Stimulated activated naive CD8-positive, alpha-beta T cell treated with anti-CD3 and anti-CD28 coated beads, Interleukin-15, Interleukin-2, amounts not matched to agents 100 ng/mL and 50 ng/mL, for 24 hours (primary cell): Measurements from ENCODE around the gene HSD11B2.
"Not testable (repeated sequence)": the region's sequence is repeated elsewhere in the genome, so short reads cannot be mapped to it uniquely, and the experiment has no call there.

Experiments
- H3K27ac Mint-ChIP-seq: one replicate; pipeline ENCODE4 v1.8.0; 2021; ENCODE audit warnings: mild to moderate bottlenecking, mixed read lengths
- H3K27me3 Mint-ChIP-seq: one replicate; pipeline ENCODE4 v1.8.0; 2021; ENCODE audit warnings: mixed read lengths
- H3K36me3 Mint-ChIP-seq: one replicate; pipeline ENCODE4 v1.8.0; 2021; ENCODE audit warnings: low read depth, mixed read lengths
- H3K4me1 Mint-ChIP-seq: one replicate; pipeline ENCODE4 v1.8.0; 2021; ENCODE audit warnings: low read depth, mixed read lengths
- H3K4me3 Mint-ChIP-seq: one replicate; pipeline ENCODE4 v1.8.0; 2021; ENCODE audit warnings: mild to moderate bottlenecking, mixed read lengths
- H3K9me3 Mint-ChIP-seq: one replicate; pipeline ENCODE4 v1.8.0; 2021; ENCODE audit warnings: mixed read lengths

Gene HSD11B2

DNA sequence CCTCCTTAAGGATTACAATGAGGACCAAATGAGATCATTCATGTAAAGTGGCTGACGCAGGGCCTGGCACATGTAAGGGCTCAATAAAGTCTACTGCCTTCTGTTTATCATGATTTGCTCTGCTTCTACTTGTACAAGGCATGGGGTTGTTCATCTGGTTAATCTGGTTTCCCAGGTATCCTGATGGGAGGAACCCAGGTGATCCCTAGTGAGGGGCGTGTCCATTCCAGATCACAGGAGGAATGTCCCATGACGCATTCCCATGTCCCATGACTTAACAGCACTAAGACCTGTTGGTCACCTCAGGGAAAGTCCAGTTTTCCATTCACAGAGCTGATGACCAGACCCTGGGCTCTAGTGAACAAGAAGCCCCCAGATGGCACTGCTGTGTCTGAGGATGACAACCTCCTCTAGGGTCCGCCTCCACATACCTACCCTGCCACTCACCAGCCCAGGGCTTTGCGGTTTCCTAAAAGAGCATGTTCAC, 26.1 kb upstream of the HSD11B2 start:
- Mint-ChIP-seq H3K4me3 (no peak overlapping the region), H3K4me1 (no peaks in the 10 kb centered on the region), H3K36me3 (no peaks in the 10 kb centered on the region), H3K27me3 (no peaks in the 10 kb centered on the region), H3K9me3 (no peaks in the 10 kb centered on the region), H3K27ac (no peak overlapping the region)

DNA sequence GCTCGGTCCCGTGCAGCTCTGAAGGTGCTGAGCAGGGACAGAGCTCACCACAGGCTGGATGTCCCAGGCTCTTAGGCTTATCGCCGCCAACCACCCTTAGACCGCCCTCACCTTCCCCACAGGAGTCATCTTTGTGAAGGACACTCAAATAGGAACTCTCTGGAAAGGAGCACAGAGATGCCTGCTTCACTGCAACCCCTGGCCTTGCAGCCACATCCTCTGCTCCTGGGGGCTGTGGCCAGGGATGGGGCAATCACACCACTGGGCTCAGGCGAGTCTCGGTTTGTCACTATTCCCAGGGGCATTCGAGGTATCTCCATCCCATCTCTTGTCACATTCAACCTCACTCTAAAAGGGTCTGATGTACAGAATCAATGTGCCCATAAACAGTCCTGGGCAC, 25.6 kb upstream of the HSD11B2 start:
- no peaks in the 10 kb centered on the region for H3K27me3 Mint-ChIP-seq
- no peaks in the 10 kb centered on the region for H3K9me3 Mint-ChIP-seq
- no peaks in the 10 kb centered on the region for H3K36me3 Mint-ChIP-seq
- H3K27ac Mint-ChIP-seq, result no peak overlapping the region
- no peaks in the 10 kb centered on the region for H3K4me1 Mint-ChIP-seq
- H3K4me3 Mint-ChIP-seq, result no peak overlapping the region

DNA sequence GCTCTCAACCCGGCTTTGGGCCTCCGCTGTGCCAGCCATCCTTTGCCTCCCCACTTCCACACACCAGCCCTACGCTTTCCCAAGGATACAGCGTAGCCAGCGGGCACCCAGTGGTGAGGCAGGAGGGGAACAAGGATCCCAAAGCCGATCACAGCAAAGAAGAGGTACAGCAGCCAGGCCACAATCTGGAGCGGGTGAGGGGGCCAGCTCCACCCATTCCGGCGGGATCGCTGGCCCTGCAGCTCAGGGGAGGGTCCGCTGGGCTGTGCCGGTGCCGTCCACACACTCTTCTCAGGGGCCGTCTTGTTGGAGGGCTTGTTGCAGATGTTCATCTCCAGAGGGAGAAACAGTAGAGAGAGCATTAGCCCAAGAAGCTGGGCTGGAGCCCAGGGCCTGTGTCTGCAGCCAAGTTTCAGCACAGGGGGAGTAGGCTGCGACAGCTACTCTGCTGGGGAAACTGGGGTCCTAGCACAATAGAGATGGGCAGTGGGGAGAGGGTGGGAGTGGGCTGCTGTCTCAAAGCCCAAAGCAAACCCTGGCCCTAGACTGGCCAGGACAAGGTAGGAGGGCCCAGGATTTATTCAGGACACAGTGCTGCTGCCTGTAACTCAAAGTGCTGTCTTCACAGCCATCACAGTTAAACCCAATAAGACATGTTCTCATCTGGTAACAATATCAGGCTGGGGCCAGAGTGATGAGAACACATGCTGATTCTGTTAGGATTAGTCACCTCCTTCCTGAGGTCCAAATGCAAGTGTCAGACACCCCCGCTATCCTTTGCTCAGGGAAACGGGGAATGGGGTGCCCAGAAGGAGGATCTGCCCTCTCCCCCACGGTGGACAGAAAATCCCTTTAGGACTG, 24.6 kb upstream of the HSD11B2 start:
- Mint-ChIP-seq H3K27me3 (no peaks in the 10 kb centered on the region), H3K4me3 (no peak overlapping the region), H3K4me1 (no peaks in the 10 kb centered on the region), H3K36me3 (no peaks in the 10 kb centered on the region), H3K9me3 (no peaks in the 10 kb centered on the region), H3K27ac (no peak overlapping the region)

DNA sequence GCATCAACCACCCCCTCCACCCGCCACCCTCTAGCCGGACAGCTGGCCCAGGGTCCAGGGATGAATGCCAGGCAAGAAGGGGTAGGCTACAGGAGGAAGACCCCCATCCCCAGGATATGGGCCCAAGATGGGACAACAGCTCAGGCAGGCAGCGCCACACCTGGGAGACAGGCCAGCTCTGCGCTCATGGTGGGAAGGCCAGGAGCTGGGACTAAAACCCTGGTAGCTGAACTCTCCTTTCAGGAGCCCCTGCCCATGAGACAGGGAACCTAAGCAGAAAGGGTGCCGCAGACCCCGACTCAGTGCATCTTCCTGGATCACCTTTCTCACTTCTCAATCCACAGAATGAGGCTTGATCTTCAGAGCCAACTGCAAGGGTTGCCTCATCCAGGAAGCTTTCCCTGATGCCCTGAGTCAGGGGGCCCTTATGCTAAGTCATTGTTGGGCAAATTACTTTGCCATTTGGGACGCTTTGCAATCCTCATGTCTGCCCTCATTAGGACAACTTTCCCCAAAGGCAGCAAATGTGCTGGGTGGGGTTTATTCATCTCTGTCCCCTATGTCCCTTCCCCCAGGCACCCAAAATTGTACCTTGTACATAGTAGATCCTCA, 23.6 kb upstream of the HSD11B2 start:
- no peaks in the 10 kb centered on the region for H3K4me1 Mint-ChIP-seq
- H3K4me3 Mint-ChIP-seq, result no peak overlapping the region
- H3K27ac Mint-ChIP-seq, result no peak overlapping the region
- no peaks in the 10 kb centered on the region for H3K36me3 Mint-ChIP-seq
- no peaks in the 10 kb centered on the region for H3K27me3 Mint-ChIP-seq
- no peaks in the 10 kb centered on the region for H3K9me3 Mint-ChIP-seq

DNA sequence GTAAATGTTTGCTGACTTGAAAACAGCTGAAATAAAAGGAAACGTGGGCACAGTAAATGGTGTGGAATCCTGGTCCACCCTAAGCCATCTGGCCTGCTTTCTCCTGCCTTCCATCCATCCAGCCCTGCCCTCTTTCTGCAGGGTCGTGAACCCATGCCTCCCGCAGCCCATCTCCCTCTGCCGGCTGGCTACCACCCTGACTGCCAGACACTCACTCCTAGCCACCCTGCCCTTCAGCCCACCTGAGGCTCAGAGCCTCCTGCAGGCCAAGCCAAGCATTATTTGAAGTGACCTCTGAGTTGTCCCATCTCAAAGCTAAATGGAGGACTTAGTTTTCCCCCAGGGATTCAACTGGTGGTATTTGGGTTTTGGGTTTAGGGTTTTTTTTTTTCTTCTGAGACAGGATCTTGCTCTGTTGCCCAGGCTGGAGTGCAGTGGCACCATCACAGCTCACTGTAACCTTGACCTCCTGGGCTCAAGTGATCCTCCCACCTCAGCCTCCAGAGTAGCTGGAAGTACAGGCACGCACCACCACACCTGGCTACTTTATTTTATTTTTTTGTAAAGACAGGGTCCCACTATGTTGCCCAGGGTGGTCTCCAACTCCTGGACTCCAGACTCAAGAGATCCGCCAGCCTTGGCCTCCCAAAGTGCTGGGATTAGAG, 23.0 kb upstream of the HSD11B2 start:
- Mint-ChIP-seq H3K4me1 (no peaks in the 10 kb centered on the region), H3K27me3 (no peaks in the 10 kb centered on the region), H3K27ac (no peak overlapping the region), H3K9me3 (no peaks in the 10 kb centered on the region), H3K36me3 (no peaks in the 10 kb centered on the region), H3K4me3 (no peak overlapping the region)

DNA sequence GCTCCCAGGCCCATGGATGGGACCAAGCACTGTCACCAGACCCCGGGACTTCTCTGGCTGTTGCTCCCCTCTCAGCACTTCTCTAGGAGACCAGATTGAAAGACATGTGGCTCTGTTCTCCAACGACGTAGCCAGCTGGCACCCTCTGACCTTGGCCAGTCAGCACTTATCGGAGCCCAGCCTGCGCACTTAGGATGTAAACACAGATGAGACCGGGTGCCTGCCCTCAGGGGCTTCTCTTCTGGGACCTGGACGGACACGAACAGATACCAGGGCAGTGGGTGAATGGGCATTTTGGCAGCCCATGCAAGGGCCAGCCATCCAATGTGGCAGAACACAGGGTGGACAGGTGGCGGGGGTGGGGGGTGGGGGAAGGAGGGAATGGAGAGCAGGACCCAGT, 21.3 kb upstream of the HSD11B2 start:
- Mint-ChIP-seq H3K27ac (no peak overlapping the region), H3K9me3 (no peaks in the 10 kb centered on the region), H3K27me3 (peaks cover 4% of the 10 kb centered on the region), H3K4me3 (no peak overlapping the region), H3K4me1 (no peaks in the 10 kb centered on the region), H3K36me3 (no peaks in the 10 kb centered on the region)

DNA sequence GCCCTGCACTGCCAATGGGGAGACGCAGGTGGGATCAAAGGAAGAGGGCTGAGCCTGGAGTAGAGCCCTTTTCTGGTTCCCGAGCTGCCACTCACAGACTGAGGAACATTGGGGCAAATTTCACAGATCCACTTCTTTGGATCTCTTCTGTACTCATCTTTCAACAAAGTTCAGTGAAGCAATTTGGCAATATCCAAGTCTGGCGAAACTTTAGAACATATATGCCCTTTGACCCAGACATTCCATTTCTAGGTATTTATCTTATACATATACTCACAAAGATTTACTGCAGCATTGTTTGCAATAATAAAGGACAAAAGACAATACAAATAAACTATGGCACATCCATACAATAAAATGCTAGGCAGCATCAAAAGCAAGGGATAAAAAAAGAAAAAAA, 19.6 kb upstream of the HSD11B2 start:
- Mint-ChIP-seq H3K27me3 (peaks cover 9% of the 10 kb centered on the region), H3K9me3 (no peaks in the 10 kb centered on the region), H3K27ac (no peak overlapping the region), H3K36me3 (no peaks in the 10 kb centered on the region), H3K4me3 (no peak overlapping the region), H3K4me1 (peaks cover 4% of the 10 kb centered on the region)

DNA sequence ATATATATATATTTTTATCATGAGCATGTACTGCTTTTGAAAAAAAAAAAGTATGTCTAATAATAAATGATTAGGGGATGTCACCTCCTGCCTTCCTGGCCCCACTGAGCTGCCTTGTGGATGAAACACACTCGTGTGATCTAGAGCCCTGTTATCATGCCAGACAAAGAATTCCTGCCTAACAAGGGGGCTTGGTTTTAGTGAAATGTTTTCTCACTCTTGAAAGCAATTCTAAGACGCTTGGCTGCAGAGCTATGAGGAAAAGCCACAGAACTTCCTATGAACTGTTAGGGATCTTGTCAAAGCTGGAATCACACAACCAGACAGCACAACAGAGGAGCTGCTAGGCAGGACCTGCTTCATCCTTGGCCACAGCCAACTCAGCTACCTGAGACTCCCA, 18.6 kb upstream of the HSD11B2 start:
- Mint-ChIP-seq H3K27me3 (peaks cover 15% of the 10 kb centered on the region), H3K4me3 (no peak overlapping the region), H3K9me3 (no peaks in the 10 kb centered on the region), H3K4me1 (peaks cover 9% of the 10 kb centered on the region), H3K27ac (no peak overlapping the region), H3K36me3 (no peaks in the 10 kb centered on the region)

DNA sequence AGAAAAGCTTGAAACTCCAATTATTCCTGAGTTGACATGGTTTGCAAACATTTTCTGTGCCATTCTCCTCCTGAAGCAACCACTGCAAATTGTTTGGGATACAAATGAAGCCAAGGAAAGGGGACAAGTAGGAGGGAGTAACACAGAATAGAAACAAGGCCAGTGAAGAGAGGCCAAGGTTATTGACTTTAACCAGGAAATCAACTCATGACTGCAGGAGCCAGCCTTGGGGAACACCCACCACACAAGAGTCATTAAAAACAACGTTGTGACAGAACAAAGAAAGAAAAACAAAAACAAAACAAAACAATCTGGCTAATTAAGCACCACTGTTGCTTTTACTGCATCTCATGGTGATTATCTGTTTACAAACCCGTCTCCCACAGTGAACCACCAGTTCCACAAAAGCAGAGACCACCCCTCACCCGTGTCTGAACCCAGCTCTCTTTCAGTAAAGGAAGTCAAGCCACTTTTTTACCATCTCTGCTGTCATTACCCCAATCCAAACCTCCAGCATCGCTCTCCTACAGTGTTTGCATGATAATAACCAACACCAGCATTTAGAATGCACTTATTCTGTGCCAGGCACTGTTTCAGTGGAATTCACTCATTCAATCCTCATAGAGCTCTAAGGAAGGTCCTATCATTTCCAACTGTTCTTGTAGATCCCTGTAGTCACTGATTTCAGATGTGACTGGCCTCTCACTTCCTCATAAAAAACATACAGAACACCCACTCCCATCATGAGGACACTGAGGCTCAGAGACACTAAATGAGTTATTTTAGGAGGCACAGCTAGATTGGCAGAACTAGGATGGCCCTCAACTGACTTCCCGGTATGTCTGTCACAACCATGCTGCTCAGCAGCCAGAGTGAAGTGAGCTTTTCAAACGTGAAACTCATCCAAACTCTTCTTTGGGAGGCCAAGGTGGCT, 16.7 kb upstream of the HSD11B2 start:
- Mint-ChIP-seq H3K36me3 (no peaks in the 10 kb centered on the region), H3K4me3 (no peak overlapping the region), H3K27me3 (peaks cover 19% of the 10 kb centered on the region), H3K4me1 (peaks cover 9% of the 10 kb centered on the region), H3K27ac (no peak overlapping the region), H3K9me3 (no peaks in the 10 kb centered on the region)

DNA sequence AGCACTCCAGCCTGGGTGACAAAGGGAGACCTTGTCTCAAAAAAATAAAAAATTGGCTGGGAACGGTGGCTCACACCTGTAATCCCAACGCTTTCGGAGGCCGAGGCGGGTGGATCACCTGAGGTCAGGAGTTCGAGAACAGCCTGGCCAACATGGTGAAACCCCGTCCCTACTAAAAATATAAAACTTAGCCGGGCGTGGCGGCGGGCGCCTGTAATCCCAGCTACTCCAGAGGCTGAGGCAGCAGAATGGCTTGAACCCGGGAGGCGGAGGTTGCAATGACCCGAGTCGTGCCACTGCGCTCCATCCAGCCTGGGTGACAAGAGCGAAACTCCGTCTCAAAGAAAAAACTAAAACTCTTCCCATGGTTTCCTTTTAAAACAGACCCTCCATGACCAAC, 15.5 kb upstream of the HSD11B2 start:
- not testable (repeated sequence) for H3K36me3 Mint-ChIP-seq, H3K4me1 Mint-ChIP-seq, H3K27ac Mint-ChIP-seq, H3K9me3 Mint-ChIP-seq
- H3K4me3 Mint-ChIP-seq, result peak overlapping the region; percentile 70
- peaks cover 25% of the 10 kb centered on the region for H3K27me3 Mint-ChIP-seq

DNA sequence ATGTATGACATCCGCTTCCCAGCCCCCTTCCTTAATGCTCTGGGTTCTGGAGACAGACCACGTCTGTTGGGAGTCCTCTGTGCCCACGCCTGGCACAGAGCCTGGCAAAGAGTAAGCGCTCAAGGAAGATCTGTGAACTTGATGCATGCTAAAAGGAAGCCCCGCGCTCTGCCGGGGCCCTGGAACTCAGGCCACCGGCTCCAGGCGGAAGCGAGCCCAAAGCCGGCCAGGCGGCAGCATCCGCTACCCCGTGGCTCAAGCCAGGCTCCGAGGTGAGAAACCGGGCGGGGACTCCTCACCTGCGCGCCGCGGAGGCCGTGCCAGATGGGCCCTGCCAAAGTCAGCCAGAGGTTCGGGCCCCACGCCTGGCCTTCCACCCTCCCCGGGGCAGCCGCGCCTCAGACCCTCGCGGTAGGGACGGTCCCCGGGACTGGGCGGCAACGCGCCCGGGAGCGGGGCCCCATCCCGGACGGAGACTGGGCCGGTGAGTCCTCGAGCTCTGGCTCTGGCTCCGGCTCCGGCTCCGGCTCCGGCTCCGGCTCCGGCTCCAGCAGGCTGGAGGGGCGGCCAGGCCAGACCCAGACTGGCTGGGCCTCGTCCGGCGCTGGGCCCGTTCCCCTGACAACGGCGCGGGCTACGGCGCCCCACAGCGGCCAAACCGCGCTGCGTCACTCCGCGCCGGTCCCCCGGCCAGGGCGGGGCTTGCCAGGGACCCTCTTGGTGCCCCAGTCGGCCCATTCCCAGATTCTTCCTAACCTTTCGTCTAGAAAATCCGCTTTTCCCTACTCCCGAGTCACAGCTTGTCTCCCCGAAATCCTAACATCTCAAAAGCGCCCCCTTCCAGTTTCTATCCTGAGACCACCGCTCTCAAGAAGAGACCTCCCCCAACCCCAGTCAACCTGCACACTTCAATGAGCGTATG, 14.8 kb upstream of the HSD11B2 start, which contains the start of gene ZDHHC1:
Gene ZDHHC1 (minus strand): TSS at position 606 of the 922 bp plus-strand sequence. CDS start 8,702 bp downstream, outside the sequence.
- Mint-ChIP-seq H3K27ac (peak within 1 kb of the TSS; percentile 77), H3K4me3 (peak within 1 kb of the TSS; percentile 80), H3K9me3 (no peaks in the 10 kb centered on the region), H3K27me3 (peaks cover 25% of the 10 kb centered on the region), H3K36me3 (no peaks in the 10 kb centered on the region), H3K4me1 (peaks cover 9% of the 10 kb centered on the region)

DNA sequence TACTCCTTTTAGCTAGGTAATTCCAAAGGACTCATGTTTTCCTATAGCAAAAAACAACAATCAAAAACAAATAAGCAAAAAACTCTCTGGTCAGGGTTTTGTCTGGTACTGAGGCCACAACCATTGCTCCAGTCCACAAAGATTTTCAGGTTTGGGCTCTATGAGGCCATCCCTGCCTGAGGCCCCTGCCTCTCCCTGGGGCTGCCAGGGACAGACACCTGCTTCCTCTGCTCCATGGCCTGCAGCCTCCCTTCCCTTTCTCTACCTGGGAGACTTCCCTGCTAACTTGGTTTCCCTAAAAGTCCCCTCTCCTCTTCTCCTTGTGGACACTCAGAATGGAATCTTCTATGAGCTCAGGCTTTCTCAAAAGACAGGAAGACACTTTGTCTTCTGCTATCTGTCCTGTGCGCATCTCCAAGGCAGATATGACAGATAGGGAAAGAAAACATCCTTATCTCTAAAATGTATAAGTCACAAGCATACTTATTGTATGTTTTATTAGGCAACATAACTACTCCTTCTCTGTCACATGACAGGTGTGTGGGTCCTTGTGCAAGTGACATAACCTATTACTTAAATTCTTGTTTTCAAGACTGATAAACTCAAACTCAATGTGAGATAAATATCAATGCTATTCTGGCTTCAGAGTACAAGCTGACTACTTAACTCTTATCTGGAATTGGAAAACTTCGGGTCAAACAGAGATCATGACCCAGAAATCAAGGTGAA, 13.4 kb upstream of the HSD11B2 start:
- Mint-ChIP-seq H3K9me3 (no peaks in the 10 kb centered on the region), H3K27me3 (peaks cover 25% of the 10 kb centered on the region), H3K36me3 (no peaks in the 10 kb centered on the region), H3K4me1 (peaks cover 9% of the 10 kb centered on the region), H3K4me3 (peak overlapping the region; percentile 80), H3K27ac (no peak overlapping the region)

DNA sequence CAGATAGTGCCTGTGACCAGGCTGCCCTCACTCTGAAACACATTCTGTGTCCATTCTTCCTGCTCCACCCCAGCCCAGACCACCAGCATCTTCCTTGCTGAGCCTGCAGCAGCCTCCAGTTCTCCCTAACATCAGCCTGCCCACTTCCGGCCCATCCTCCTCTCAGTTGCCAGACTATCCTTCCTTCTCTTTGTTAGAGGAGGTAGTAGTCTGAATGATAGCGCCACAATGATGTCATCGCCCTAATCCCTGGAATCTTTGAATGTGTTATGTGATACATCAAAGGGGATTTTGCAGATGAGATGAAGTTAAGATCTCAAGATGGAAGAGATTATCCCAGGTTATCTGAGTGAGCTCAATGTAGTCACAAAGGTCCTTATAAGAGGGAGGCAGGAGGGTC, 11.4 kb upstream of the HSD11B2 start:
- Mint-ChIP-seq H3K4me1 (peaks cover 9% of the 10 kb centered on the region), H3K4me3 (no peak overlapping the region), H3K27ac (no peak overlapping the region), H3K27me3 (peaks cover 29% of the 10 kb centered on the region), H3K9me3 (no peaks in the 10 kb centered on the region), H3K36me3 (no peaks in the 10 kb centered on the region)
